Sigmoid colon (tissue), 4 donors: ENCODE results near the gene PRKCQ.

Experiments
- CTCF ChIP-seq, 4 experiments: fragments of 450-650 bp in 3 of 4; fragments of 200-600 bp in 1 of 4; IDR thresholded peaks; one replicate each; pipeline ENCODE4 v1.5.1; 2016 to 2019; ENCODE audit warnings: antibody characterized with exemption in 4 of 4, mild to moderate bottlenecking in 3 of 4, moderate library complexity in 2 of 4
- POLR2A ChIP-seq, 2 donors: fragments of 450-650 bp; IDR thresholded peaks; one replicate each; pipeline ENCODE4 v1.6.1; 2016; ENCODE audit warnings: antibody characterized with exemption in 2 of 2, mild to moderate bottlenecking in 2 of 2, moderate library complexity in 2 of 2
- POLR2AphosphoS5 ChIP-seq, 4 donors: sonication (generic); formaldehyde crosslinking; IDR thresholded peaks; one replicate each; pipeline ENCODE4 v1.6.1; 2017; ENCODE audit warnings: antibody characterized with exemption in 4 of 4

- no peak for TF ChIP-seq CTCF (IDR thresholded peaks at IDR 0.05)
- TF ChIP-seq POLR2AphosphoS5 (IDR thresholded peaks at IDR 0.05) = no peak
- no peak for TF ChIP-seq POLR2A (IDR thresholded peaks at IDR 0.05)
Observed at GRCh38 chr10:6617309-6618076, 37.4 kb upstream of the PRKCQ start.
